SK-N-SH treated with all-trans-retinoic acid at 6 μM for 48 hours (cell line): Measurements from ENCODE around the gene MMP19.

ENCODE experiments used
- ATAC-seq: fragments of 200-7000 bp; cut with Tn5 transposase; 3 replicates; pipeline ENCODE4 v1.9.1; 2020; ENCODE audit warnings: mild to moderate bottlenecking, moderate library complexity
- ARNTL ChIP-seq: fragments of 450-650 bp; formaldehyde crosslinking; IDR thresholded peaks from 2 replicates; pipeline ENCODE4 v1.5.0; 2020; ENCODE audit warnings: low read depth, mild to moderate bottlenecking, moderate library complexity, borderline replicate concordance
- BACH2 ChIP-seq: fragments of 250-450 bp; sonication (Bioruptor Pico); IDR thresholded peaks from 2 replicates; pipeline ENCODE4 v1.9.0; 2021; ENCODE audit warnings: mild to moderate bottlenecking, borderline replicate concordance
- CSDC2 ChIP-seq: fragments of 250-450 bp; sonication (Bioruptor Pico); IDR thresholded peaks from 2 replicates; pipeline ENCODE4 v1.5.0; 2020; ENCODE audit warnings: mild to moderate bottlenecking, moderate library complexity
- ESRRG ChIP-seq: fragments of 250-450 bp; sonication (Bioruptor Pico); IDR thresholded peaks from 2 replicates; pipeline ENCODE4 v1.6.1; 2021; ENCODE audit warnings: mild to moderate bottlenecking
- GLIS3 ChIP-seq: fragments of 250-450 bp; sonication (Bioruptor Pico); IDR thresholded peaks from 2 replicates; pipeline ENCODE4 v1.5.0; 2020; ENCODE audit warnings: mild to moderate bottlenecking, moderate library complexity
- ISL1 ChIP-seq: fragments of 250-450 bp; sonication (Bioruptor Pico); IDR thresholded peaks from 2 replicates; pipeline ENCODE4 v2.1.2; 2022; ENCODE audit warnings: mild to moderate bottlenecking, moderate library complexity
- OSR1 ChIP-seq: fragments of 250-450 bp; sonication (Bioruptor Pico); IDR thresholded peaks from 2 replicates; pipeline ENCODE4 v1.8.0; 2022; ENCODE audit warnings: moderate library complexity, mild to moderate bottlenecking, inconsistent platforms
- PPARA ChIP-seq: fragments of 250-450 bp; sonication (Bioruptor Pico); IDR thresholded peaks from 2 replicates; pipeline ENCODE4 v1.5.0; 2020; ENCODE audit warnings: mild to moderate bottlenecking, borderline replicate concordance
- RARB ChIP-seq: fragments of 250-450 bp; sonication (Bioruptor Pico); IDR thresholded peaks from 2 replicates; pipeline ENCODE4 v1.8.0; 2021; ENCODE audit warnings: mild to moderate bottlenecking, moderate library complexity
- SNAI2 ChIP-seq: fragments of 250-450 bp; sonication (Bioruptor Pico); IDR thresholded peaks from 2 replicates; pipeline ENCODE4 v1.5.0; 2020; ENCODE audit warnings: mild to moderate bottlenecking, moderate library complexity
- TCF4 ChIP-seq: fragments of 250-450 bp; sonication (Bioruptor Pico); IDR thresholded peaks from 2 replicates; pipeline ENCODE4 v1.8.0; 2021; ENCODE audit warnings: mild to moderate bottlenecking, moderate library complexity, borderline replicate concordance
- TOX ChIP-seq: fragments of 250-450 bp; sonication (Bioruptor Pico); IDR thresholded peaks from 2 replicates; pipeline ENCODE4 v1.8.0; 2021; ENCODE audit warnings: mild to moderate bottlenecking, moderate library complexity, borderline replicate concordance
- ZC3H10 ChIP-seq: fragments of 250-450 bp; sonication (Bioruptor Pico); IDR thresholded peaks from 2 replicates; pipeline ENCODE4 v1.5.1; 2021; ENCODE audit warnings: mild to moderate bottlenecking, moderate library complexity
- ZFP3 ChIP-seq: fragments of 250-450 bp; sonication (Bioruptor Pico); IDR thresholded peaks from 2 replicates; pipeline ENCODE4 v1.5.0; 2020; ENCODE audit warnings: mild to moderate bottlenecking, moderate library complexity
- ZFP30 ChIP-seq: fragments of 450-650 bp; formaldehyde crosslinking; IDR thresholded peaks from 2 replicates; pipeline ENCODE4 v1.5.0; 2022; ENCODE audit warnings: mild to moderate bottlenecking, moderate library complexity
- ZNF565 ChIP-seq: fragments of 450-650 bp; formaldehyde crosslinking; conservative IDR thresholded peaks from 2 replicates; pipeline ENCODE4 v1.5.0; 2020; ENCODE audit warnings: low read depth, mild to moderate bottlenecking, moderate library complexity
- ZNF8 ChIP-seq: fragments of 450-650 bp; formaldehyde crosslinking; IDR thresholded peaks from 2 replicates; pipeline ENCODE4 v1.5.0; 2020; ENCODE audit warnings: mild to moderate bottlenecking, moderate library complexity
- TF ChIP-seq, protein P1 (sequence below): fragments of 250-450 bp; sonication (Bioruptor Pico); IDR thresholded peaks from 2 replicates; pipeline ENCODE4 v1.8.0; 2020; ENCODE audit warnings: mild to moderate bottlenecking, moderate library complexity, borderline replicate concordance
- TF ChIP-seq, protein P2 (sequence below): fragments of 250-450 bp; sonication (Bioruptor Pico); IDR thresholded peaks from 2 replicates; pipeline ENCODE4 v1.5.1; 2020; ENCODE audit warnings: low read depth, mild to moderate bottlenecking, moderate library complexity
- TF ChIP-seq, protein P3 (sequence below): fragments of 250-450 bp; sonication (Bioruptor Pico); IDR thresholded peaks from 2 replicates; pipeline ENCODE4 v1.5.0; 2020; ENCODE audit warnings: mild to moderate bottlenecking, moderate library complexity
- TF ChIP-seq, protein P4 (sequence below): fragments of 250-450 bp; sonication (Bioruptor Pico); IDR thresholded peaks from 2 replicates; pipeline ENCODE4 v1.8.0; 2021; ENCODE audit warnings: low read depth, mild to moderate bottlenecking, moderate library complexity, borderline replicate concordance

MMP19 gene

DNA sequence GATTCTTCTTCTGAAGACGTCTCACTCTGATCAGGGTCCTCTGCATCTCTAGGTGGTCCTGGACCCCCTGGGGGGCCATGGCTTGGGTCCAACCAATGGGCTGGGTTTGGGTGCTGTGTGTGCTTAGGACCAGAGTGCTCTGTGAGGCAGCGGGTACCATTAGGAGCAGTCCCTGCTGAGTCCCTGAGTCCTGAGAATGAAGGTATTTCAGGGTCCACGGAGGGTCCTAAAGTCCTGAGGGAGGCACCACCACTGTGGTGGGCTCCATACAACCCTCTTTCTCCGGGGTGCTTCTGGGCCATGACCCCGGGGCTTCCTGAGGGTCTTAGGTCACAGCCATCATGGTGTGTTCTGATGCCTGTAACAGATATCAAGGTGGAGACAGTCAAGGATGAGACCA, 14.4 kb downstream of the MMP19 start (continued):
- TF ChIP-seq, protein P1, sequence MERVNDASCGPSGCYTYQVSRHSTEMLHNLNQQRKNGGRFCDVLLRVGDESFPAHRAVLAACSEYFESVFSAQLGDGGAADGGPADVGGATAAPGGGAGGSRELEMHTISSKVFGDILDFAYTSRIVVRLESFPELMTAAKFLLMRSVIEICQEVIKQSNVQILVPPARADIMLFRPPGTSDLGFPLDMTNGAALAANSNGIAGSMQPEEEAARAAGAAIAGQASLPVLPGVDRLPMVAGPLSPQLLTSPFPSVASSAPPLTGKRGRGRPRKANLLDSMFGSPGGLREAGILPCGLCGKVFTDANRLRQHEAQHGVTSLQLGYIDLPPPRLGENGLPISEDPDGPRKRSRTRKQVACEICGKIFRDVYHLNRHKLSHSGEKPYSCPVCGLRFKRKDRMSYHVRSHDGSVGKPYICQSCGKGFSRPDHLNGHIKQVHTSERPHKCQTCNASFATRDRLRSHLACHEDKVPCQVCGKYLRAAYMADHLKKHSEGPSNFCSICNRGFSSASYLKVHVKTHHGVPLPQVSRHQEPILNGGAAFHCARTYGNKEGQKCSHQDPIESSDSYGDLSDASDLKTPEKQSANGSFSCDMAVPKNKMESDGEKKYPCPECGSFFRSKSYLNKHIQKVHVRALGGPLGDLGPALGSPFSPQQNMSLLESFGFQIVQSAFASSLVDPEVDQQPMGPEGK (CRISPR knock-in tag), result no peak
- no peak for TF ChIP-seq ZC3H10 (CRISPR knock-in tag)
- TF ChIP-seq, protein P2, sequence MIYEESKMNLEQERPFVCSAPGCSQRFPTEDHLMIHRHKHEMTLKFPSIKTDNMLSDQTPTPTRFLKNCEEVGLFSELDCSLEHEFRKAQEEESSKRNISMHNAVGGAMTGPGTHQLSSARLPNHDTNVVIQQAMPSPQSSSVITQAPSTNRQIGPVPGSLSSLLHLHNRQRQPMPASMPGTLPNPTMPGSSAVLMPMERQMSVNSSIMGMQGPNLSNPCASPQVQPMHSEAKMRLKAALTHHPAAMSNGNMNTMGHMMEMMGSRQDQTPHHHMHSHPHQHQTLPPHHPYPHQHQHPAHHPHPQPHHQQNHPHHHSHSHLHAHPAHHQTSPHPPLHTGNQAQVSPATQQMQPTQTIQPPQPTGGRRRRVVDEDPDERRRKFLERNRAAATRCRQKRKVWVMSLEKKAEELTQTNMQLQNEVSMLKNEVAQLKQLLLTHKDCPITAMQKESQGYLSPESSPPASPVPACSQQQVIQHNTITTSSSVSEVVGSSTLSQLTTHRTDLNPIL (CRISPR knock-in tag), result no peak
- no peak for TF ChIP-seq ESRRG (CRISPR knock-in tag)
- TF ChIP-seq PPARA (CRISPR knock-in tag), result no peak
- TF ChIP-seq, protein P3, sequence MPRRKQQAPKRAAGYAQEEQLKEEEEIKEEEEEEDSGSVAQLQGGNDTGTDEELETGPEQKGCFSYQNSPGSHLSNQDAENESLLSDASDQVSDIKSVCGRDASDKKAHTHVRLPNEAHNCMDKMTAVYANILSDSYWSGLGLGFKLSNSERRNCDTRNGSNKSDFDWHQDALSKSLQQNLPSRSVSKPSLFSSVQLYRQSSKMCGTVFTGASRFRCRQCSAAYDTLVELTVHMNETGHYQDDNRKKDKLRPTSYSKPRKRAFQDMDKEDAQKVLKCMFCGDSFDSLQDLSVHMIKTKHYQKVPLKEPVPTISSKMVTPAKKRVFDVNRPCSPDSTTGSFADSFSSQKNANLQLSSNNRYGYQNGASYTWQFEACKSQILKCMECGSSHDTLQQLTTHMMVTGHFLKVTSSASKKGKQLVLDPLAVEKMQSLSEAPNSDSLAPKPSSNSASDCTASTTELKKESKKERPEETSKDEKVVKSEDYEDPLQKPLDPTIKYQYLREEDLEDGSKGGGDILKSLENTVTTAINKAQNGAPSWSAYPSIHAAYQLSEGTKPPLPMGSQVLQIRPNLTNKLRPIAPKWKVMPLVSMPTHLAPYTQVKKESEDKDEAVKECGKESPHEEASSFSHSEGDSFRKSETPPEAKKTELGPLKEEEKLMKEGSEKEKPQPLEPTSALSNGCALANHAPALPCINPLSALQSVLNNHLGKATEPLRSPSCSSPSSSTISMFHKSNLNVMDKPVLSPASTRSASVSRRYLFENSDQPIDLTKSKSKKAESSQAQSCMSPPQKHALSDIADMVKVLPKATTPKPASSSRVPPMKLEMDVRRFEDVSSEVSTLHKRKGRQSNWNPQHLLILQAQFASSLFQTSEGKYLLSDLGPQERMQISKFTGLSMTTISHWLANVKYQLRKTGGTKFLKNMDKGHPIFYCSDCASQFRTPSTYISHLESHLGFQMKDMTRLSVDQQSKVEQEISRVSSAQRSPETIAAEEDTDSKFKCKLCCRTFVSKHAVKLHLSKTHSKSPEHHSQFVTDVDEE (CRISPR knock-in tag), result no peak

DNA sequence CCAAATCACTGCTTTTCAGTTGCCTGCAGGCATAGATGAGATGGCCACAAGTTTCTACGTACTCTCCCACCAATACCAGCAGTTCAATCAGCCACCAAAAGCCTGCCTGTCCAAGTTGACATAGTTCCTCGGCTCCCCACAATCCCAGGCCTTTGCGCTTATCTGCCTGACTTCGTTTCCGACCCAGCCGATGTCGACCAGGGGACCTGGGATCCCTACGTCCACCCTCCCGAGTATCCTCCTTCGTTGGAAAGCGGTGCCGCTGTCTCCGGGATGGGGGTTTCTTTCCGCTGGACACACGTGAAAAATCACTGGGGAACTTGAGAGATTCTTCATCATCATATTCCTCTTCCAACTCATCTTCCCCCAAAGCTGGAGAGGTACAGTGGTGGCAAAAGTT, 14.9 kb downstream of the MMP19 start:
- no peak for ATAC-seq

DNA sequence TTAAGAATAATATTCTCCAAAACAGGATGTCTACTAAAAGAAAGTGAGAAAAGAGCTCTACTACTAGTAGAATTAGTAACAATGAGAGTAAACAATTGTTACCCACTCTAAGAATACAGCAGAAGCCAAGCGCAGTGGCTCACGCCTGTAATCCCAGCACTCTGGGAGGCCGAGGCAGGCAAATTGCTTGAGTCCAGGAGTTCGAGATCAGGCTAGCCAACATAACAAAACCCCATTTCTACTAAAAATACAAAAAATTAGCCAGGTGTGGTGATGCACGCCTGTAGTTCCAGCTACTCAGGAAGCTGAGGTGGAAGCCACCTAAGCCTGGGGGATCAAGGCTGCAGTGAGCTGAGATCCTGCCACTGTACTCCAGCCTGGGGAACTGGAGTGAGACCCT, 18.0 kb downstream of the MMP19 start:
- TF ChIP-seq OSR1 (CRISPR knock-in tag), result no peak
- TF ChIP-seq PPARA (CRISPR knock-in tag), result no peak
- TF ChIP-seq ZNF8 (CRISPR knock-in tag), result no peak

More for the DNA sequence above, 14.9 kb downstream of the MMP19 start:
- TF ChIP-seq ZC3H10 (CRISPR knock-in tag) (no peak), TOX (CRISPR knock-in tag) (no peak), ZFP30 (CRISPR knock-in tag) (no peak), OSR1 (CRISPR knock-in tag) (no peak), ZFP3 (no peak), SNAI2 (CRISPR knock-in tag) (no peak), ARNTL (CRISPR knock-in tag) (no peak), PPARA (CRISPR knock-in tag) (no peak), RARB (CRISPR knock-in tag) (no peak), GLIS3 (CRISPR knock-in tag) (no peak), CSDC2 (CRISPR knock-in tag) (no peak), ISL1 (CRISPR knock-in tag) (no peak), TCF4 (CRISPR knock-in tag) (no peak), BACH2 (no peak), ESRRG (CRISPR knock-in tag) (no peak), ZNF8 (CRISPR knock-in tag) (no peak), ZNF565 (no peak)
- TF ChIP-seq, protein P3 (CRISPR knock-in tag), result no peak
- TF ChIP-seq, protein P4, sequence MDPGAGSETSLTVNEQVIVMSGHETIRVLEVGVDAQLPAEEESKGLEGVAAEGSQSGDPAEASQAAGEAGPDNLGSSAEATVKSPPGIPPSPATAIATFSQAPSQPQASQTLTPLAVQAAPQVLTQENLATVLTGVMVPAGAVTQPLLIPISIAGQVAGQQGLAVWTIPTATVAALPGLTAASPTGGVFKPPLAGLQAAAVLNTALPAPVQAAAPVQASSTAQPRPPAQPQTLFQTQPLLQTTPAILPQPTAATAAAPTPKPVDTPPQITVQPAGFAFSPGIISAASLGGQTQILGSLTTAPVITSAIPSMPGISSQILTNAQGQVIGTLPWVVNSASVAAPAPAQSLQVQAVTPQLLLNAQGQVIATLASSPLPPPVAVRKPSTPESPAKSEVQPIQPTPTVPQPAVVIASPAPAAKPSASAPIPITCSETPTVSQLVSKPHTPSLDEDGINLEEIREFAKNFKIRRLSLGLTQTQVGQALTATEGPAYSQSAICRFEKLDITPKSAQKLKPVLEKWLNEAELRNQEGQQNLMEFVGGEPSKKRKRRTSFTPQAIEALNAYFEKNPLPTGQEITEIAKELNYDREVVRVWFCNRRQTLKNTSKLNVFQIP (CRISPR knock-in tag), result no peak

More for the DNA sequence above, 18.0 kb downstream of the MMP19 start:
- no peak for ATAC-seq
